HEK293T (cell line): ENCODE measurements around the gene BIRC3.

Experiments used
- BHLHE40 ChIP-seq: fragments of 450-650 bp; IDR thresholded peaks from 2 replicates; pipeline ENCODE4 v1.6.1; 2016; ENCODE audit warnings: mild to moderate bottlenecking, moderate library complexity, borderline replicate concordance
- L3MBTL2 ChIP-seq: fragments of 450-650 bp; conservative IDR thresholded peaks from 2 replicates; pipeline ENCODE4 v1.6.1; 2016; ENCODE audit warnings: mild to moderate bottlenecking
- SP1 ChIP-seq: fragments of 450-650 bp; IDR thresholded peaks from 2 replicates; pipeline ENCODE4 v1.6.1; 2017
- SUZ12 ChIP-seq: fragments of 450-650 bp; IDR thresholded peaks from 2 replicates; pipeline ENCODE4 v1.6.1; 2016; ENCODE audit warnings: mild to moderate bottlenecking
- ZNF384 ChIP-seq: fragments of 450-650 bp; IDR thresholded peaks from 2 replicates; pipeline ENCODE4 v1.6.1; 2016

DNA sequence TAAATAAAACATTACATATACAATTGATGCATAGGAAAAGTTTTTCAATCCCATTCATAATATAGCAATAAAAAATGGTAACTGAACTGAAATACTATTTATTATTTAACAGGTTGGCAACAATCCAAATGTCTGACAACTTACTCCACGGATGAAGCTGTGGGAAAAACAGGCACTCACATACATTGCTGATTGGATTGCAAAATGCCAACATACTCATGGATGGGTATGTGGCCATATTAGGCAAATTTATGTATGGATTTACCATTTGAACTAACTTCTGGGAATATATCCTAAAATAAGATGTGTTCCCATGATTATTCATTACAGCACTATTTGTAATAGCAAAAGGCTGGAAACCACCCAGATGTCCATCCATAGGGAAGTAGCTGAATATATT is 26.5 kb downstream of the BIRC3 start:
- TF ChIP-seq BHLHE40 (no peak), SP1 (no peak), L3MBTL2 (no peak), ZNF384 (no peak), SUZ12 (no peak)
